A549 (cell line): ENCODE measurements around the gene IL1B. TPM values are rescaled to one million over a fixed set of nuclear protein-coding genes. Genes with fewer than 3 reads are reported as not detected.

Experiments used
- ATAC-seq, 2 experiments: fragments of 200-7000 bp in 1 of 2; fragments of >200 bp in 1 of 2; cut with Nextera tagmentation in 1 of 2; cut with Tn5 transposase in 1 of 2; 3 replicates each; pipeline versions ENCODE4 v1.8.0 to v1.9.1; 2018 to 2020; ENCODE audit warnings: mild to moderate bottlenecking in 1 of 2, moderate library complexity in 1 of 2
- CTCF ChIA-PET: fragments of 300-600 bp; sonication (Branson Sonifier 250); formaldehyde crosslinking; extraction: SDS; loops from one replicate; lab custom pipeline; 2021; ENCODE audit warnings: antibody characterized with exemption, inconsistent platforms; lab: Yijun Ruan, JAX
- POLR2A ChIA-PET: fragments of 350-600 bp; formaldehyde crosslinking; extraction: SDS; loops from one replicate; lab custom pipeline; 2021; ENCODE audit warnings: antibody characterized with exemption, inconsistent platforms; lab: Yijun Ruan, JAX
- DNase-seq, 2 experiments: peaks; one replicate each; pipeline versions ENCODE4 v3.0.0 to v3.0.0-alpha.2; 2011 to 2016; ENCODE audit warnings: low read depth in 1 of 2, low spot score in 1 of 2
- FAIRE-seq: peaks from 2 replicates; lab custom pipeline; 2011; peaks lifted over from hg19 to GRCh38; lab: Jason Lieb, UNC
- H3K27ac ChIP-seq, 2 experiments: fragments of >200 bp; sonication (Bioruptor Twin); formaldehyde crosslinking; 3 replicates each; pipeline ENCODE4 v1.5.1; 2016 to 2017
- H3K4me1 ChIP-seq: fragments of >200 bp; sonication (Bioruptor Twin); formaldehyde crosslinking; 3 replicates; pipeline ENCODE4 v1.6.1; 2016
- H3K4me2 ChIP-seq: fragments of >200 bp; sonication (Bioruptor Twin); formaldehyde crosslinking; 3 replicates; pipeline ENCODE4 v1.6.1; 2016
- H3K4me3 ChIP-seq: fragments of >200 bp; sonication (Bioruptor Twin); formaldehyde crosslinking; 3 replicates; pipeline ENCODE4 v1.5.1; 2016
- H3K9me3 ChIP-seq: fragments of >200 bp; sonication (Bioruptor Twin); formaldehyde crosslinking; 3 replicates; pipeline ENCODE4 v1.6.1; 2016
- BCL3 ChIP-seq: fragments of >200 bp; sonication (Bioruptor Twin); formaldehyde crosslinking; IDR thresholded peaks from 3 replicates; pipeline ENCODE4 v1.6.1; 2016
- BHLHE40 ChIP-seq: IDR thresholded peaks from 2 replicates; pipeline ENCODE4 v1.6.1; 2012; ENCODE audit warnings: low read depth, low read length, inconsistent platforms
- CEBPB ChIP-seq, 2 experiments: fragments of >200 bp in 1 of 2; sonication (Bioruptor Twin) in 1 of 2; formaldehyde crosslinking in 1 of 2; IDR thresholded peaks; 2 replicates each; pipeline ENCODE4 v1.6.1; 2012 to 2016
- EP300 ChIP-seq, 2 experiments: fragments of >200 bp; sonication (Bioruptor Twin); formaldehyde crosslinking; IDR thresholded peaks; 2 replicates in 1 of 2; 3 replicates in 1 of 2; pipeline ENCODE4 v1.6.1; 2016 to 2017
- FOXS1 ChIP-seq: fragments of 250-450 bp; sonication (Bioruptor Pico); IDR thresholded peaks from 2 replicates; pipeline ENCODE4 v1.5.0; 2020; ENCODE audit warnings: mild to moderate bottlenecking, moderate library complexity
- GATA3 ChIP-seq: IDR thresholded peaks from 2 replicates; pipeline ENCODE4 v1.6.1; 2012; ENCODE audit warnings: borderline replicate concordance
- HEYL ChIP-seq: fragments of 250-450 bp; sonication (Bioruptor Pico); IDR thresholded peaks from 2 replicates; pipeline ENCODE4 v1.8.0; 2021; ENCODE audit warnings: mild to moderate bottlenecking, moderate library complexity
- JUNB ChIP-seq: fragments of >200 bp; sonication (Bioruptor Twin); formaldehyde crosslinking; IDR thresholded peaks from 2 replicates; pipeline ENCODE4 v1.6.1; 2016
- MAZ ChIP-seq: fragments of 150-350 bp; IDR thresholded peaks from 2 replicates; pipeline ENCODE4 v1.6.1; 2014; ENCODE audit warnings: antibody characterized with exemption, low read depth, low read length, borderline replicate concordance
- NR3C1 ChIP-seq: fragments of >200 bp; sonication (Bioruptor Twin); formaldehyde crosslinking; IDR thresholded peaks from 3 replicates; pipeline ENCODE4 v1.6.1; 2017
- POLR2A ChIP-seq: IDR thresholded peaks from 2 replicates; pipeline ENCODE4 v1.6.1; 2012; ENCODE audit warnings: mild to moderate bottlenecking, low read length
- POLR2AphosphoS2 ChIP-seq: conservative IDR thresholded peaks from 2 replicates; pipeline ENCODE4 v1.6.1; 2012; ENCODE audit warnings: low read length, improper control_type of control experiment, inconsistent platforms
- RNF2 ChIP-seq: fragments of 200-600 bp; sonication (generic); IDR thresholded peaks from 2 replicates; pipeline ENCODE4 v1.6.1; 2016; ENCODE audit warnings: low read depth, mild to moderate bottlenecking, antibody characterized with exemption, moderate library complexity, borderline replicate concordance
- TFCP2L1 ChIP-seq: fragments of 250-450 bp; sonication (Bioruptor Pico); IDR thresholded peaks from 2 replicates; pipeline ENCODE4 v1.5.0; 2021; ENCODE audit warnings: mild to moderate bottlenecking
- ZFP36 ChIP-seq: fragments of 450-650 bp; IDR thresholded peaks from 2 replicates; pipeline ENCODE4 v1.6.1; 2014; ENCODE audit warnings: borderline replicate concordance; ENCODE audit not compliant: partially characterized antibody
- WGBS: methylation state at CpG from one replicate; pipeline ENCODE4 v1.1.6; 2017; ENCODE audit errors: missing lambda C conversion rate; 5-methylcytosine and 5-hydroxymethylcytosine counted together
- polyA plus RNA-seq, 4 experiments: library from polyadenylated mRNA; depleted of rRNA in 3 of 4; stranded (reverse); fragments of >200 nt; fragmentation: RNase III in 1 of 4; extraction: RNeasy Plus Mini Kit Qiagen cat#74134 plus additional on column Dnase treatment in 1 of 4; gene quantifications; 2 replicates in 3 of 4; 3 replicates in 1 of 4; pipeline ENCODE4 v1.2.3, GENCODE V29; 2011 to 2017
- TF ChIP-seq, protein P1 (sequence below): fragments of >200 bp; sonication (Bioruptor Twin); formaldehyde crosslinking; IDR thresholded peaks from 3 replicates; pipeline ENCODE4 v1.5.1; 2016
- TF ChIP-seq, protein P2 (sequence below): IDR thresholded peaks from 2 replicates; pipeline ENCODE4 v1.6.1; 2012

The IL1B gene
- polyA plus RNA-seq, 2 of the 4 experiments (the other 2 are of a cell fraction), result 0.54 to 0.70 TPM

- POLR2A ChIA-PET, result no interaction called here
- H3K4me1 ChIP-seq, result no peaks in the 10 kb centered on the region
- WGBS, result 73% methylated on average over 3 of the region's 3 CpGs
- no peak for TF ChIP-seq BCL3
- TF ChIP-seq JUNB, result no peak
- no peak for TF ChIP-seq EP300 (IDR thresholded peaks at IDR 0.05)
- TF ChIP-seq, all 56 proteins: peak for 0
- Histone ChIP-seq H3K27ac (no peak overlapping the region), H3K4me2 (no peak overlapping the region), H3K9me3 (no peaks in the 10 kb centered on the region), H3K4me3 (no peak overlapping the region)
- ATAC-seq, result no peak
- CTCF ChIA-PET, result interaction anchor here (1.1 to 1.5 kb wide), 3 partner anchors 9 to 33 kb away, joined by 3 to 4 read pairs (median 3); no protein-coding TSS in a partner anchor
- no peak for DNase-seq
- no peak for FAIRE-seq
Observed at GRCh38 chr2:112876257-112876970, 39.8 kb upstream of the IL1B start.

DNA sequence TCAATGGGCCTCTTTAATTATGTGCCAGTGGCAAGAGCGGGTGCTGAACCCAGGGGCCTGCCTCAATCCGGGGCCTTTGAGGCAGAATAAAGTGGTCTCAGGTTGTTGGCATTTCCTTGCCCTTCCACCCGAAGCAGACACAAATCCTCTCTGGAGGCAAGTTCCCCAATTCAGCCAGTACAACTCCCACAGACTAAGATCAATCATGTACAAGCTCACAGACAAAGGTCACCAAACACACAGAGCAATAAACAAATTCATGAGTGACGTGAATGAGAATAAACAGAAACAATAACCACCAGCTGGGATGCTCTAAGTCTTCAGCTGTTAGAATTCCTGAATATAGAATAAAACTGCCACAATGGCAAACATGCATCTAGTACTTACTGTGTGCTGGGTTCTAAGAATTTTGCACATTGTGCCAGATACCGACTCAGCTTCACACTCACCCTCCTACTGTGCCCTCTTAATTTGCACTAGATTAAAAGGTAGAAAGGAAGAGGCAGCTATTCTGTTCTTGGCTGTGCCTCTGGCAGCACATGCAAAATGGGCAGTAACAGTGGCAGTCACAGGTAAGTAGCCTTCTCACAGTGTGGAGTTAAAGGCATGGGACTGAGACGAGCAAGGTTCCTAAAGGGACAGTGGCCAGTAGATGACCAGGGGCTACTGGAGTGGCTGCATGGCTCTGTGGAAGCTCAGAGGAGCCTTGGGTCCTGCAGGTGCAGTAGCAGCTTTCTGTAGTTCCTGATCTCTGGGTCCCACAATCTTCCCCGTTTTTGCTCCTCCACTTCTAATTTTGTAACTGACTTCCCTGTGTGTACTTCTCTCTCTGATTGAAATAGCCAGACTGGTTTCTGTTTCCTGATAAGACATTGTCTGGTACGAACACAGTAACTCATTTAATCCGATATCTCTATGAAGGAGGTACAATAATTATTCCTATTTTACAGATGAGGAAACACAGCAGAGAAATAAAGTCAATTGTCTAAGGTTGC is 34.6 kb upstream of the IL1B start:
- Histone ChIP-seq H3K4me2 (no peak overlapping the region), H3K27ac (no peak overlapping the region), H3K9me3 (peaks cover 2% of the 10 kb centered on the region; the same call in 2 of the 3 replicates), H3K4me3 (no peak overlapping the region), H3K4me1 (peaks cover 19% of the 10 kb centered on the region)
- 76% methylated on average over 9 of the region's 9 CpGs for WGBS
- TF ChIP-seq MAZ (no peak), POLR2AphosphoS2 (no peak), NR3C1 (no peak), JUNB (no peak), GATA3 (no peak), TFCP2L1 (no peak), BCL3 (no peak)
- POLR2A ChIA-PET, result no interaction called here
- DNase-seq, result no peak
- CTCF ChIA-PET, result interaction anchor here (0.6 to 2.1 kb wide), 2 partner anchors 89 to 121 kb away, joined by 3 to 6 read pairs; no protein-coding TSS in a partner anchor
- no peak for FAIRE-seq
- ATAC-seq, result no peak

DNA sequence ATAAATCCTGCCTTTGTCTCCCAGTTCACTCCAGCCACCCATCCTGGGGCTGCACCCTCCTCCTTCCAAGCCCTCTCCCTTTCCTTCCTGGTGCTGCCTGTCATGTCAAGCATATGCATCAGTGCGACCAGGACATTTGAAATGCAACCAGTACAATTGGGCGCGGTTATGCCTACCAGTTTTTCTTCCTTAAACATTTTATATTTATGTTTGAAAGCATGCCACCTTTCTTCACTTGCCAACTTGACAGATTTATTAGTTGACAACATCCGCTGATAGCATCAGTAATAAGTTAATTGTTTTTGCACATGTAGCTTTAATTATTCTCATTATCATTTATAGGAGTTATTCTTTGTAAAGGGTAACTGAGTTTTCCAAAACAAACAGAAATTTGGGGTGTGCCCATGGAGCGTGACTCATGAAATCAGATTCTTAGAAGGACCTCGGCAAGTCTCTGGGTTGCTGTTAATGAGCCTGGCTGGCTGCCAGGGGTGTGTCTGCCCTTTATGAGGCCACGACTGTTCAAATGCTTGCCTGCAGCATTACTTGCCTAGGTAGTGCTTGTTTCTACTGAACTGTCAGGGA is 32.8 kb upstream of the IL1B start:
- Histone ChIP-seq H3K4me3 (no peak overlapping the region), H3K4me1 (peaks cover 19% of the 10 kb centered on the region), H3K9me3 (peaks cover 6% of the 10 kb centered on the region; the same call in 2 of the 3 replicates), H3K4me2 (peak overlapping the region; percentile 57), H3K27ac (no peak overlapping the region; a peak in 1 of 6 replicates)
- CTCF ChIA-PET, result interaction anchor here (1.1 kb wide), 1 partner anchor 20 kb away, joined by 3 read pairs; no protein-coding TSS in a partner anchor
- 22% methylated on average over 7 of the region's 7 CpGs for WGBS
- POLR2A ChIA-PET, result no interaction called here
- ATAC-seq (peak in 1 of 2 experiments; percentile 51; a peak in 4 of 6 replicates), FAIRE-seq (no peak), DNase-seq (peak in 1 of 2 experiments; percentile 70)
- TF ChIP-seq GATA3 (peak; percentile 30; the same call in 1 of the 2 replicates), RNF2 (no peak)

GRCh38 chr2:112867701-112868631 is 31.4 kb upstream of the IL1B start:
- no peak for DNase-seq
- ChIA-PET POLR2A (no interaction called here), CTCF (interaction anchor here (0.8 to 0.9 kb wide), 2 partner anchors 9 to 24 kb away, joined by 3 read pairs; no protein-coding TSS in a partner anchor)
- Histone ChIP-seq H3K27ac (no peak overlapping the region; a peak in 1 of 6 replicates), H3K4me1 (peaks cover 19% of the 10 kb centered on the region), H3K4me2 (no peak overlapping the region), H3K9me3 (peaks cover 6% of the 10 kb centered on the region; the same call in 2 of the 3 replicates), H3K4me3 (no peak overlapping the region)
- ATAC-seq, result no peak
- 68% methylated on average over 7 of the region's 7 CpGs for WGBS
- FAIRE-seq, result no peak
- TF ChIP-seq CEBPB (IDR thresholded peaks at IDR 0.05), result no peak
- TF ChIP-seq, protein P1, sequence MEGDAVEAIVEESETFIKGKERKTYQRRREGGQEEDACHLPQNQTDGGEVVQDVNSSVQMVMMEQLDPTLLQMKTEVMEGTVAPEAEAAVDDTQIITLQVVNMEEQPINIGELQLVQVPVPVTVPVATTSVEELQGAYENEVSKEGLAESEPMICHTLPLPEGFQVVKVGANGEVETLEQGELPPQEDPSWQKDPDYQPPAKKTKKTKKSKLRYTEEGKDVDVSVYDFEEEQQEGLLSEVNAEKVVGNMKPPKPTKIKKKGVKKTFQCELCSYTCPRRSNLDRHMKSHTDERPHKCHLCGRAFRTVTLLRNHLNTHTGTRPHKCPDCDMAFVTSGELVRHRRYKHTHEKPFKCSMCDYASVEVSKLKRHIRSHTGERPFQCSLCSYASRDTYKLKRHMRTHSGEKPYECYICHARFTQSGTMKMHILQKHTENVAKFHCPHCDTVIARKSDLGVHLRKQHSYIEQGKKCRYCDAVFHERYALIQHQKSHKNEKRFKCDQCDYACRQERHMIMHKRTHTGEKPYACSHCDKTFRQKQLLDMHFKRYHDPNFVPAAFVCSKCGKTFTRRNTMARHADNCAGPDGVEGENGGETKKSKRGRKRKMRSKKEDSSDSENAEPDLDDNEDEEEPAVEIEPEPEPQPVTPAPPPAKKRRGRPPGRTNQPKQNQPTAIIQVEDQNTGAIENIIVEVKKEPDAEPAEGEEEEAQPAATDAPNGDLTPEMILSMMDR, result no peak
- TF ChIP-seq, protein P2, sequence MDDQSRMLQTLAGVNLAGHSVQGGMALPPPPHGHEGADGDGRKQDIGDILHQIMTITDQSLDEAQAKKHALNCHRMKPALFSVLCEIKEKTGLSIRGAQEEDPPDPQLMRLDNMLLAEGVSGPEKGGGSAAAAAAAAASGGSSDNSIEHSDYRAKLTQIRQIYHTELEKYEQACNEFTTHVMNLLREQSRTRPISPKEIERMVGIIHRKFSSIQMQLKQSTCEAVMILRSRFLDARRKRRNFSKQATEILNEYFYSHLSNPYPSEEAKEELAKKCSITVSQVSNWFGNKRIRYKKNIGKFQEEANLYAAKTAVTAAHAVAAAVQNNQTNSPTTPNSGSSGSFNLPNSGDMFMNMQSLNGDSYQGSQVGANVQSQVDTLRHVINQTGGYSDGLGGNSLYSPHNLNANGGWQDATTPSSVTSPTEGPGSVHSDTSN, result no peak
- TF ChIP-seq BHLHE40, result no peak
- TF ChIP-seq TFCP2L1, result no peak
- no peak for TF ChIP-seq POLR2A
- no peak for TF ChIP-seq HEYL (CRISPR knock-in tag)
- no peak for TF ChIP-seq FOXS1 (CRISPR knock-in tag)
- no peak for TF ChIP-seq ZFP36
